Endothelial cell (in vitro differentiated cells): ENCODE data around the gene ZFC3H1. TPM values are rescaled to one million over a fixed set of nuclear protein-coding genes. Genes with fewer than 3 reads are reported as not detected.

ENCODE experiments used
- DNase-seq: peaks from one replicate; pipeline ENCODE4 v3.0.0; 2021; ENCODE audit warnings: low spot score
- H3K27ac Mint-ChIP-seq: one replicate; pipeline ENCODE4 v1.8.0; 2021; ENCODE audit warnings: mixed read lengths, inconsistent platforms; ENCODE audit not compliant: unreplicated experiment
- H3K27me3 Mint-ChIP-seq: one replicate; pipeline ENCODE4 v1.8.0; 2021; ENCODE audit warnings: mild to moderate bottlenecking, moderate library complexity, mixed read lengths, inconsistent platforms; ENCODE audit not compliant: unreplicated experiment
- H3K36me3 Mint-ChIP-seq: one replicate; pipeline ENCODE4 v1.8.0; 2021; ENCODE audit warnings: mild to moderate bottlenecking, low read depth, mixed read lengths, inconsistent platforms; ENCODE audit not compliant: unreplicated experiment
- H3K4me1 Mint-ChIP-seq: one replicate; pipeline ENCODE4 v1.8.0; 2021; ENCODE audit warnings: mild to moderate bottlenecking, mixed read lengths, inconsistent platforms; ENCODE audit not compliant: unreplicated experiment
- H3K4me3 Mint-ChIP-seq: one replicate; pipeline ENCODE4 v1.8.0; 2021; ENCODE audit warnings: mild to moderate bottlenecking, mixed read lengths, inconsistent platforms; ENCODE audit not compliant: unreplicated experiment
- H3K9me3 Mint-ChIP-seq: one replicate; pipeline ENCODE4 v1.8.0; 2021; ENCODE audit warnings: mixed read lengths, inconsistent platforms; ENCODE audit not compliant: unreplicated experiment
- total RNA-seq: library from RNA; stranded (reverse); fragmentation: NEBNext Ultra II Directional; extraction: Animal tissue kit (Norgen Biotek cat#: 25700); gene quantifications from one replicate; pipeline ENCODE4 v1.2.1, GENCODE V29; 2021; ENCODE audit not compliant: unreplicated experiment
- TF ChIP-seq, protein P1 (sequence below): fragments of 200-600 bp; sonication (generic); IDR thresholded peaks from one replicate; pipeline ENCODE4 v1.5.0; 2021; ENCODE audit warnings: antibody characterized with exemption; ENCODE audit not compliant: unreplicated experiment

ZFC3H1 gene
- total RNA-seq, 1 donor from 2014 or later: 42.8 TPM

DNA sequence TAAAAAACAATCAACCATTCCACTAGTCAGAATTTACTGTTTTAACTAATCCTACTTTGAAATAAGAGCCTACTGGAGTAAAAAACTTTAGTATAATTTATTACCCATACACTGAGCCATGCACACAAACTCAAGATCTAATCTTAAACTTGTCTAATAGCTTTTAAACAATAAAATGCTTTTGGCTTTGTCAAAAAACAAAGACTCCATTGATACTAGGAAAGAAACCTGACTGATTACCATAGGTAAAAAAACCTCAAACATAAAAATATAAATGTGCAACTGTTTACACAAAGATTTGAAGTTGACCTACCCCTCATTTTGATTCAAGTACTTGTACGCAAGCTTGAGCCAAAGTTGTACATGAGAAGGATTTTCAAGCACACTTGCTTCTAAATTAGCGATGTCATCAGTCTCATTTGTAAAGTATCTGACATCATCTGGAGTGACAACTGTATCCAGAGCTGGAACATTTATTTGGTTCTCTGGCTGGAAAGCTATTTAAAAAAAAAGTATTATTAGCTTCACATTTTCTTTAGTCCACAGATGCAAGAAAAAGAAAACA lies 36.1 kb downstream of the ZFC3H1 start:
- Mint-ChIP-seq H3K27me3 (no peaks in the 10 kb centered on the region), H3K4me3 (peak overlapping the region; percentile 38), H3K36me3 (peaks cover 19% of the 10 kb centered on the region), H3K9me3 (no peaks in the 10 kb centered on the region), H3K4me1 (peaks cover 6% of the 10 kb centered on the region), H3K27ac (no peak overlapping the region)
- TF ChIP-seq, protein P1, sequence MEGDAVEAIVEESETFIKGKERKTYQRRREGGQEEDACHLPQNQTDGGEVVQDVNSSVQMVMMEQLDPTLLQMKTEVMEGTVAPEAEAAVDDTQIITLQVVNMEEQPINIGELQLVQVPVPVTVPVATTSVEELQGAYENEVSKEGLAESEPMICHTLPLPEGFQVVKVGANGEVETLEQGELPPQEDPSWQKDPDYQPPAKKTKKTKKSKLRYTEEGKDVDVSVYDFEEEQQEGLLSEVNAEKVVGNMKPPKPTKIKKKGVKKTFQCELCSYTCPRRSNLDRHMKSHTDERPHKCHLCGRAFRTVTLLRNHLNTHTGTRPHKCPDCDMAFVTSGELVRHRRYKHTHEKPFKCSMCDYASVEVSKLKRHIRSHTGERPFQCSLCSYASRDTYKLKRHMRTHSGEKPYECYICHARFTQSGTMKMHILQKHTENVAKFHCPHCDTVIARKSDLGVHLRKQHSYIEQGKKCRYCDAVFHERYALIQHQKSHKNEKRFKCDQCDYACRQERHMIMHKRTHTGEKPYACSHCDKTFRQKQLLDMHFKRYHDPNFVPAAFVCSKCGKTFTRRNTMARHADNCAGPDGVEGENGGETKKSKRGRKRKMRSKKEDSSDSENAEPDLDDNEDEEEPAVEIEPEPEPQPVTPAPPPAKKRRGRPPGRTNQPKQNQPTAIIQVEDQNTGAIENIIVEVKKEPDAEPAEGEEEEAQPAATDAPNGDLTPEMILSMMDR: no peak
- DNase-seq: no peak

DNA sequence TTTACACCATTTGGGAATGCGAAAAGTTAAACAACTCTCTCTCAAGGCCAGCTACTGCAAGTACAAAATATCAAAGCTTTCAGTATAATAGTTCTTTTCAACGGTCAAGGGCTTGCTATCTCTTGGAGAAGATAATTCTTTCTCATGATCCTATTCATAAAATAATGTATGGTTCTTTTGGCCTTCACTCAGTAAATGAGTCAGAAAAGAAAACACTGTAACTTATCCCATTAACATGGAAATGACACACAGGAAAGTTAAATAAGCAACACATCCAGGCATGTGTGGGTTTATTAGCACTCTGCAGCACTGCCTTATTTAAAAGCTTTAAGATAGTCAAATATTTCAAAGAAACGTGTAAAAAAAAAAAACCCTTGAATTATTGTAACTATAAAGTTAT lies 36.9 kb downstream of the ZFC3H1 start:
- TF ChIP-seq, protein P1: no peak
- Mint-ChIP-seq H3K36me3 (peaks cover 21% of the 10 kb centered on the region), H3K27ac (peak overlapping the region; percentile 93), H3K27me3 (no peaks in the 10 kb centered on the region), H3K4me1 (peaks cover 6% of the 10 kb centered on the region), H3K4me3 (no peak overlapping the region), H3K9me3 (no peaks in the 10 kb centered on the region)
- DNase-seq: no peak

GRCh38 chr12:71626098-71626497 lies 37.5 kb downstream of the ZFC3H1 start:
- H3K4me3 Mint-ChIP-seq: no peak overlapping the region
- H3K4me1 Mint-ChIP-seq: peaks cover 6% of the 10 kb centered on the region
- TF ChIP-seq, protein P1: no peak
- peaks cover 26% of the 10 kb centered on the region for H3K36me3 Mint-ChIP-seq
- H3K27me3 Mint-ChIP-seq: no peaks in the 10 kb centered on the region
- peak overlapping the region; percentile 93 for H3K27ac Mint-ChIP-seq
- DNase-seq: no peak
- no peaks in the 10 kb centered on the region for H3K9me3 Mint-ChIP-seq

DNA sequence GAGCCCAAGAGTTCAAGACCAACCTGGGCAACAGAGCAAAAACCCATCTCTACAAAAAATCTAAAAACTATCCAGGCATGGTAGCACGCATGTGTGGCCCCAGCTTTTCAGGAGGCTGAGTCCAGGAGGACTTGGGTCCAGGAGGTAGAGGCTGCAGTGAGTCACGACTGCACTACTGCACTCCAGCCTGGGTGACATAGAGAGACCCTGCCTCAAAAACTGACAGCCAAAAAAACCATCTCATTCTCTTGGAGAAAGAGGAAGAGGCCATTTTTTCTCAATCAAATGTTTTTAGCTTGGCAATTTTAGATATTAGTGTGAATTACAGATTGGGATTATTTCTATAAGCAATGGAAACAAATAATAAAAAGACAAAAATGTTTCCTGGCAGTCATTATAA lies 38.2 kb downstream of the ZFC3H1 start:
- H3K27me3 Mint-ChIP-seq: no peaks in the 10 kb centered on the region
- H3K4me3 Mint-ChIP-seq: no peak overlapping the region
- DNase-seq: no peak
- TF ChIP-seq, protein P1: no peak
- H3K4me1 Mint-ChIP-seq: peaks cover 6% of the 10 kb centered on the region
- peaks cover 31% of the 10 kb centered on the region for H3K36me3 Mint-ChIP-seq
- H3K9me3 Mint-ChIP-seq: no peaks in the 10 kb centered on the region
- no peak overlapping the region for H3K27ac Mint-ChIP-seq

GRCh38 chr12:71621938-71622337 lies 41.7 kb downstream of the ZFC3H1 start:
- Mint-ChIP-seq H3K27me3 (no peaks in the 10 kb centered on the region), H3K27ac (peak overlapping the region; percentile 32), H3K4me3 (no peak overlapping the region), H3K36me3 (peaks cover 36% of the 10 kb centered on the region), H3K4me1 (peaks cover 6% of the 10 kb centered on the region), H3K9me3 (no peaks in the 10 kb centered on the region)
- TF ChIP-seq, protein P1: no peak
- DNase-seq: no peak
